GM18909 (cell line): ENCODE data around the gene COL18A1.

ENCODE experiments used
- ATAC-seq: cut with Tn5 transposase; IDR thresholded peaks from one replicate; pipeline ENCODE4 v1.9.1; 2021; ENCODE audit warnings: mild to moderate bottlenecking; ENCODE audit not compliant: unreplicated experiment, poor library complexity

Gene COL18A1

DNA sequence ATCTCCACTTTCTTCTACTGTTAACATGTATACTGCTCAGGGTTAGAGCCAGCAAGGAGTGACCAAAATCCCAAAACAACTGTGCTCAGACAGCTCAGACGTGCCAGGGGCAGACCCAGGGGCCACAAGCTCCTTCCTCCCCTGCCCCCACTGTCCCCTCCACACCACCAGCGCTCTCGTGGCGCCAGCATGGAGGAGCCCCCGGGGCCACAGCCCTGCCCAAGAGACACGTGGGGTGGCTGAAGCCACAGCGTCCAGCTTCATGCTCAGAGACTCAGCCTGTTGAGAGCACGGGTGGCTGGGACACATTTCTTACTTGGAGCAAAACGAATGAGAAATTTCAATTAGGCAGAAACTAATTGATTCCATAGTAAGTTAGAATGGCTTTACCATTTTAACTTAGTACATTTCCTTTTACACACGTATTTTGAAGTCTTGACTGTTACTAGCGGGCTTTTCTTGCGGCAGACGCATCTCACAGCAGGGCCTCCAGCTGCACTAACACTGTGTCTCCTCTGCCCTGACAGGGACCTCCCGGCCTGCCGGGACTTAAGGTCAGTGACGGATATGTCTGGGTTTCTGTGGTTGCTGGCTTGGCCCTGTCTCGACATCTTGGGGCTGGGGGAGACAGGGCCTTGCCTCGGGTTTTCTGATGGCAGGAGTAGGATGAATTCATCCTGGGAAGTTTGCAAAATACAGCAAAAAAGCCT is 83.1 kb downstream of the COL18A1 start:
- no peak for ATAC-seq

DNA sequence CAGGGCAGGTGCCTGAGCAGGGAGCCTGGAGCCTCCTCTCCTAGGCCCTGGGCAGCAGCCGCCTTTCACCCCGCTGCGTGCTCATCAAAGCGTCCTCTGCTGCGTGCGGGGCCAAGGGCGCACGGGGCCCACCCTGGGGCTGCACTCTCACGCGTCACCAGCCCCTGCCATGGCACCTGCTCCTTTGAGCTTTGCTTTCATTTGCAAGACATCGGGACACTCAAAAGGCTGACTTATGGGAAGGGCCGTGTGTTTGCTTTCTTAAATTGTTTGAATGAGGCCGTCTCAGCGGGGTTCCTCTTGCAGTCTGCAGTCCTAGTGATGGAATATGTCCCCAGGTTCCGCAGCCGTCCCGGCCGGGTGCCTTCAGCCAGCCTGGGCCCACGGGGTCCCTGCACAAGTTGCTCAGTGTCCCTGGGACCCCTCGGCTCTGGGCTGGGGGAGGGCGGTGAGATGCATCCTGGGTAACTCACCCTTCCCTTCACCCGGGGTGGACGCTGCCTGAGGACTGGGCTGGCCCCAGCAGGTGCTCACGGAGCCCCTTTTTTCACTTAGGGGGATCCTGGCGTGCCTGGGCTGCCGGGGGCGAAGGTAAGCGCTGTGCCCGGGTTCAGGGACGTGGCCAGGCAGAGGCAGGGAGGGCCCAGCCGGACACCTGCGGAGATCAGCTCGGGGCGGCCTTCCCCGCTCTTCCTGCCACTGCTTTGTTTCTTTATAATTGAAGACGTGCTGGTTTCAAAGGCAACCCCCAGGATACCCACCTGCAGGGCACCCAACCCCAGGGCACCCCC is 84.2 kb downstream of the COL18A1 start:
- no peak for ATAC-seq

DNA sequence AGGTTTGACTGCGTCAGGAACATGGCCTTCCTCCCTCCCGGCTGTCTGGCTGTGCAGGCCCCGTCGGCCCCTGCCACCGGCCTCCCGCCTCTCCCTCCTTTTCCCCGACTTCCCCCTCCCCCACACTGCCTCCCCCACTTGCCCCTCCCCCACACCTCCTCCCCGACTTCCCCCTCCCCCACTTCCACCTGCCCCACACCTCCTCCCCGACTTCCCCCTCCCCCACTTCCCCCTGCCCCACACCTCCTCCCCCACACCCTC is 84.7 kb downstream of the COL18A1 start:
- ATAC-seq = no peak

DNA sequence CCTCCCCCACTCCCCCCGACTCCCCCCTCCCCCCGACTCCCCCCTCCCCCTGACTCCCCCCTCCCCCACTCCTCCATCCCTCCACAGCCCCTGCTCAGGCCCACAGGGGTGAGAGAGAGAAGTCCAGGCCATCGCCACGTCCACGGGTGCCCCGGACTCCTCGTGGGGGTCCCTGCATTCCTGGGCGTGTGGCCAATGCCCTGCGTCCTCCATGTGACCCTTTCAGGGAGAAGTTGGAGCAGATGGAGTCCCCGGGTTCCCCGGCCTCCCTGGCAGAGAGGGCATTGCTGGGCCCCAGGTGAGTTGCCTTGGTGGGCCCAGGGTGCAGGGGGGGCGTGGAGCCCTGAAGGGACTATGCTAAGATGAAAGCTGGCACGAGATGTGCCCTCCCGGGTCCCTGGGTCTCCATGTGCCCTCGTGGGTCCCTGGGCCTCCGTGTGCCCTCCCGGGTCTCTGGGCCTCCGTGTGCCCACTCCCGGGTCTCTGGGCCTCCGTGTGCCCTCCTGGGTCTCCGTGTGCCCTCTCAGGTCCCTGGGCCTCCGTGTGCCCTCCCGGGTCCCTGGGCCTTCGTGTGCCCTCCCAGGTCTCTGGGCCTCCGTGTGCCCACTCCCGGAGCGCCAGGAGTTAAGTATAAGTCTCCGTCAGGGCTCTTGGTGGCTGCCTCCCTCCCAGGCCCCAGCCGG is 85.2 kb downstream of the COL18A1 start:
- no peak for ATAC-seq

DNA sequence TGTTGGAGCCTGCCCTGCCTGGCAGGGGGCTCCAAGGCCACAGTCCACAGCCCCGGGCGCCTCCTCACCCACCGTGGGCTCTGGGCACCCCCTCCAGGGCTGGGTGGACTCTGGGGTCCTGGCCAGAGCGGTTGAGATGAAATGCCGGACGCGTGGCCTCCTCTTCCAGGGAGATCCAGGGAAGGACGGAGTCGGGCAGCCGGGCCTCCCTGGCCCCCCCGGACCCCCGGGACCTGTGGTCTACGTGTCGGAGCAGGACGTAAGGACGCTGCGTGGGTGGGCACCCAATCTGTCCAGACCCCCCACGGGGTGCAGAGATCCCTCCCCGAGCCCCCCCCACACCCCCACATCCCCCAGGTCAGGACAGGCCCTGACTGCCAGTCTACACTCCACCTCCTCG is 86.1 kb downstream of the COL18A1 start:
- no peak for ATAC-seq

DNA sequence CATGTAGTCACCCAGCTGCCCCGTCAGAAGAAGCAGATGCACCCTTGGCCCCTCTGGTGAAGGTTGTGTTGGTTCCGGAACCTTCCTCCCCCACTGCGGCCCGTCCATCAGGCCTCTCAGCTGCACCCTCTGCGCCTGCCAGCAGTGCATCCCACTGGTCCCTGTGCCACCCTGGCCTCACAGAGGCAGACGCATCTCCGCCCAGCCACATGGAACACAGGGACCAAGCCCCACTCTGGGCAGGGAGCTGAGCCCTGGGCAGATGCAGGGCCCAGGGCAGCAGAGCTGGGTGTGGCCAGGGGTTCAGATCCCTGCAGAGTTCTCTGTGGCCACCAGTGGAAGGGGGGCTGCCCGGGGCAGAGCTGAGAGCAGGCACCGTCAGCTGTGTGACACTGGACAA is 86.7 kb downstream of the COL18A1 start:
- ATAC-seq = no peak

DNA sequence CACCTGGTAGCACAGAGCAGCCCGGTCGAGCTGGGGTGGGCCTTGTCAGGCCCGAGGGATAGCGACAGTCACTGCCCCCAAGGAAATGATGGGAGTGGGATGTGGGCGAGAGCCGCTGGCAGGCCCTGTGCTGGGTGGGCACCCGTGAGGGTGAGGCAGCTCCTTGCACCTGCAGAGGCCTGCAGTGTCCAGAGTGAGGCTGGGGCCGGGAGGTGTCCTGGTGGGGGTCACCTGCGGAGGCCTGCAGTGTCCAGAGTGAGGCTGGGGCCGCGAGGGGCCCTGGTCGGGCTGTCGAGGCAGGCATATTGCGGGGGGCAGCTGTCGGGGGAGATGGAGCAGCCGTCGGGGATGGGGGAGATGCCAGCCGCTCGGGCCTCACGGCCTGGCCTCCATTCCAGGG is 87.8 kb downstream of the COL18A1 start:
- ATAC-seq = no peak

DNA sequence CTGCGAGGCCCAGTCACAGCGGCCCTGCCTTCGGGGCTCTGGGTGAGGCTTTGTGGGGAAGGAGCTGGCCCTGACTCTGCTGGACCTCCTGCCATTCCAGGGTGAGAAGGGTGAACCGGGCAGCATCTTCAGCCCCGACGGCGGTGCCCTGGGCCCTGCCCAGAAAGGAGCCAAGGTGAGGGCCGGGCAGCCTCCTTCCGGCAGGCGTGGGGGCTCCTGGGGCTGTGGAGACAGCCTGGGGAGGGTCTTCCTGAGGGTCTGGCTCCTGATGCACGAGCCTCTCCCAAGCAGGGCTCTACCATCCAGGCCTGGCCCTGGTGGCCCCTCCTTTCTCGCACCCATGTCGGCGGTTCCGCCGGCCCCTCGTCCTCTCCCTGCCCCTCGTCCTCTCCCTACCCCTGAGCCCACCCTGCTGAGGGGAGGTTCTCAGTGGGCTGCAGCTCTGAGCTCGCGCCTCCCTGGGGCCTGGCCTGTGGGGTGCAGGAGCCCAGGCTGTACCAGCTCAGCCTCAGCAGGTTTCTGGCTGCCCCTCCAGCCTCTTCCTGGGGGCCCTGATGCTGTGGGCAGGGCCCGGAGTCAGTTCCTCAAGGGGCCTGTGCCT is 88.5 kb downstream of the COL18A1 start:
- no peak for ATAC-seq

DNA sequence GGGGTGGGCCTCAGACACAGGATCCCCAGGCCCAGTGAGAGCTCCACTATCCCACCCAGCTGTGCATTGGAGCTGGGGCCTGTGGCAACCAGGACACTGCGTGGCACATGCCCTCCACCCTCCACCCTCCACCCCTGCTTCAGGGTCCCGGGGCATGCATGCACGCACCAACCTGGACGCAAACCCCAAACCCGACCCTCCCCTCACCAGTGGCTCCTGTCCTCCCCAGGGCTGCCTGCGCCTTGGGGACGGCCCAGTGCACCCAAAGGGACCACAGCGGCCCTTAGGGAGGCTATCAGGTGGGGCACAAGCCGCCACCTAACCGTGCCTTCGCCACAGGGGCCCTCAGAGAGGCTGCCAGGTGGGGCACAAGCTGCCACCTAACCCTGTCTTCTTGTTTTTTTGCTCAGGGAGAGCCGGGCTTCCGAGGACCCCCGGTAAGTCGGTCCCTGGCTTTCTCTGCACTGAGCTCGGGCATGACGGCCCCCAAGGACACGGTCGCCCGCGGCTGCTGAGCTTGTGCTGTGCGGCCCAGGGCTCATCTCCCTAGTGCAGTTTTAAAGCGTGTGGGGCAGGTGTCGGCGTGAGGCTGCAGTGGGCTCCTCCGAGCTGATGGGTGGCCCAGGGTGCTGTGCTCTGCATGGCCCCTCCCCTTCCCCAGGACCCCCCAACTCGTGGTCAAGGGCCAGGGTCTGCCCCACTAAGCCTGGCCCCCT is 89.3 kb downstream of the COL18A1 start:
- no peak for ATAC-seq

DNA sequence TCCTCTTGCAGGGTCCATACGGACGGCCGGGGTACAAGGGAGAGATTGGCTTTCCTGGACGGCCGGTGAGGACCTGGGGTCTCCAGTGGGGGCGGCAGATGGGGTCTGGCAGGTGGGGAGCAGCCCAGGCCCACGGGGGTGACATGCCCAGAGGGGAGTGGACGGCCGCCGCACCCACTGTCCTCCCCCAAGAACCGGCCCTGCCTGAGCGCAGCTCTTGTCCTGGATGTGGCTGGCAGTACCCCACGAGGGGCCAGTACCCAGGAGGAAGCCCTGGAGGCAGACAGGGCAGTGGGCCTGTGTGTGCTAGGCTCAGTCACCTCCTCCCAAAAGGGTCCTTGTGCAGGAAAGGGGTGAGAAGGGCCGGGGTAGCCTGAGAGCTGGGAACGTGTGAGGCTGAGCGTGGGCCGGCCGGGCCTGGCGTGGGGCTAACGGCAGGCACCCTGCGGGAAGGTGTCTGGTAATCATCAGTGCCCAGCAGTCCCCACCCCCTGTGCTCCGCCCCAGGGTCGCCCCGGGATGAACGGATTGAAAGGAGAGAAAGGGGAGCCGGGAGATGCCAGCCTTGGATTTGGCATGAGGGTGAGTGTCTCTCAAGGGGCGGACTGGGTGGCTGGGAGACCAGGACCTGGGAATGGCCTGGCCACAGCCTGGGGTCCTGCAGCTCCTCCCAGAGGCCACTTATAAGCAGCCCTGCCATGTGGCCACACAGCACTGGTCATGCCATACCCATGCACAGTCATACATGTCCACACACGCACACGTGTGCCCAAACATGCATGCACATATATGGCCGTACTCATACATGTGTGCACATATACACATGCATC is 90.1 kb downstream of the COL18A1 start:
- ATAC-seq = no peak

DNA sequence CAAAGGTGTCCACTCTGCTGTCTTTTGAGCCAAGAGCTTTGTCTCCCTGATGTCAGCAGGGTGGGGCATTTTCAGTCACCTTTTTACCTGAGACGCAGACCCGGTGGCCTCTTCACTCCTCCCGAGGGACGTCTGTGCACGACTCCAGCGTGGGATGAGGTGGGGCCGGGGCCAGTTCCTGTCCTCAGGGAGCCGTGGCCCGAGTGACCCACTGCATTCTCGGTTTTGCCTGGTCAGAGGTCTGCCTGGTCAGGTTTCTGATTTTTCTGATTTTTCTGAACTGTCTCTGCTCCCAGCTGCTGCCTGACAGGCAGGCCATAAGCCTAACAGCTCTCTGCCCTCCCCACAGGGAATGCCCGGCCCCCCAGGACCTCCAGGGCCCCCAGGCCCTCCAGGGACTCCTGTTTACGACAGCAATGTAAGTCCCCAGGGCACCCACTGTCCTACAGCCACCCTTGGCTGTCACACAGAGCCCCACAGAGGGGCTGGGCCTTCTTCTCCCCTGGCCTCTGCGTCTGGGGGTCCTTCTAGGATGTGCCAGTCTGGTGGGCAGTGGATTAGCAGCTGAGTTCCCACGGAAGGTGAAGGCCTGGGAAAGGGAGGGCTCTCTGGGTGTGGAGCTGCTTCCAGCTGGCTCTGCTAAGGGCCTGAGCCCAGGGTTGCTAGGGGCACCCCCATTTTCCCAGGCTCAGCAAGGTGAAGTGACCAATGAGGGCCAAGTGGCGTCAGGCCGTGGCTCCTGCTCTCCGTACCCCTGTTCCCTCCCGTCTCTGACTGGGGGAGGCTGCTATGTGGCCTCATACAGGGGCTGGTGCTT is 91.4 kb downstream of the COL18A1 start:
- ATAC-seq = no peak

DNA sequence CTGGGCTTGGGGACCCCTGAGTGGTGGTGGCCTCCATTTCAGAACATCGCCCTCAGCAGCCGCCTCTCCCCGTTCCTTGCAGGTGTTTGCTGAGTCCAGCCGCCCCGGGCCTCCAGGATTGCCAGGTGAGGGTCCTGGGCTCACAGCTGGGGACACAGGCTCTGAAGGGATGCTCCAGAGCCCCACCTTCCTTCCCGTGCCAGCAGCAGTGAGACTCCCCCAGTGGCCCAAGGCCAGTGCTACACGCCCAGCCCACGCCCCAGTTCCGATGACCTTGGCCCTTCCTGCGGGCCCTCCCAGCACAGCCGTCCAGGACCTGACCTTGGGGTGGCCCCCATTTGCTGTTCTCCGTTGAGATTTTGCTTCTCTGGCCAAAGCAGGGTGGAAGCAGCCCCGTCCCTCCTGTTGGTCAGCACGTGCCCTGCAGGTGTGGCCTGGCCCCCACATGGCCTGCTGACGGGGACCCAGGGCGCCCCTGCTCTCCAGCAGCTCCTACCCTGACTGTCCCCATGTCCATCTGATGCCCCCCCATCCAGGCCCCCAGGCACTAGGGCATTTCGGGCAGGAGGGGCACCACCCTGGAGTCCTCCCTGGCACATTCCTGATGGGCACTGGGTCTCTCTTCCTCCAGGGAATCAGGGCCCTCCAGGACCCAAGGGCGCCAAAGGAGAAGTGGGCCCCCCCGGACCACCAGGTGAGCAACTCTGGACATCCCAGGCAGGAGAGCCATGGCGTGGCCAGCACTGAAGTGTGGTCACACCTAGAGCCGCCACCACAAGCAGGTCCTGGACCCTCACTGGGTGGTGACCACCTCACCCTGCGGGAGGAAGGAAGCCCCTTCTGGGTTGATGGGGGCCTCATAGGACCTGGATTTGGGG is 92.2 kb downstream of the COL18A1 start:
- ATAC-seq = no peak

DNA sequence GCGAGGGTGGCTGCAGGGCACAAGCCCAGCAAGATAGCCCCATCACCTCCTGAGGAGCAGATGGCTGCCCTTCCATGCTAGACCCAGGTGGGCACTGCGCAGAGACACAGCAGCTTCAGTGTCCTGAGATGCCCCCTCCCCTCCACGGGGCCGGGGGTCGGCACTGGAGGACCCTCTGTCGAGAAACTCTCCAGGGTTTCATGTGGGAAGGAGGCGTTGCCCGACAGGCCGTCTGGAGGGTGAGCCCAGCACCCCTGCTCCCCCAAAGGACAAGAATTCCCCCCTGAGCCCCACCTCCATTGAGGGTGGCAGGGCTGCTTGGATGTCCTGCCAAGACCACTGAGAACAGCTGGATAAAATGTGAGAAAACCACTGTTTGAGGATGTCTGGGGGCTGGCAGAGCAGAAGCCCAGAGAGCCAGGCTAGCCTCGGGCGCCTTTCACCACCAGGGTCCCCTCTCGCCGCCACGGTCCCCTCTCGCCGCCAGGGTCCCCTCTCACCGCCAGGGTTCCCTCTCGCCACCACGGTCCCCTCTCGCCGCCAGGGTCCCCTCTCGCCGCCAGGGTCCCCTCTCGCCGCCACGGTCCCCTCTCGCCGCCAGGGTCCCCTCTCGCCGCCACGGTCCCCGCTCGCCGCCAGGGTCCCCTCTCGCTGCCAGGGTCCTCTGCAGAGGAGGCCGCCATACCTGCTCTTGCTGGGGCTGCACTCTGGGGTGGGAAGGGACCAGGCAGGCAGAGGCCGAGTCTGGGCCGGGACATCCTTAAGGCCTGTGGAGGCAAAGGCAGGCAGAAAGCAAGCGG is 93.1 kb downstream of the COL18A1 start:
- ATAC-seq = no peak

DNA sequence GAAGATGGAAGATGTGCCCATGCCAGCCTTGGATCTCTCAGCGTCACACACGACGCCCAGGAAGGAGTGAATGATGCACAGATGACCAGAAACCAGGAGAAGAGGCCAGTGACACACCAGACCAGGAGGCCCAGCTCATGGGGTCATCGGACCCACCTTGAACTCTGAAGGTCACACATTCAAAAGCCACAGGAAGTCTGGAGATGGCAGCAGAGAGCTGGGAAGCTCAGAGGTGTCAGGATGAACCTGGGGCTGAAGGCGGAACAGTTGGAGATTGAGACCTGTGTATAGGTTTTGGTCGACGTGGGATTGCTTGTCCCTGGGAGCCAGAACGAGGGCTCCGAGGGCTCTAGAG is 93.7 kb downstream of the COL18A1 start:
- ATAC-seq = no peak

DNA sequence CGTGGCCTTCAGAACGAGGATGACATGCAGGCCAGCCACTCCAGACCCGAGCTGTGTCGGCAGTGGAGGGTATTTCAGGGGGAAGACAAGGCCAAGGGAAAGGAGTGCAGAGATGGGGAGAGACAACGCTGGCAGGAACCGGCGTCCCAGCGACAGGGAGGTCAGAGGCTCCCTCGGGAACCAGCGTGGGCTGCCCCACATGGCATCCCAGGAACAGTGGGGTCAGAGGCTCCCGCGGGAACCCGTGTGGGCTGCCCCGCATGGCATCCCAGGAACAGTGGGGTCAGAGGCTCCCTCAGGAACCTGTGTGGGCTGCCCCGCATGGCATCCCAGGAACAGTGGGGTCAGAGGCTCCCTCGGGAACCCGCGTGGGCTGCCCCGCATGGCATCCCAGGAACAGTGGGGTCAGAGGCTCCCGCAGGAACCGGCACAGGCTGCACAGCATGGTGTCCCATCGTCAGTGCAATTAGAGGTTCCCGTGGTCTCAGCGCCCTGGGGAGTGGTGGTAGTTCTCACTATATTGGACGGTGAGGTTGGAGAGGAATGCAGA is 94.3 kb downstream of the COL18A1 start:
- no peak for ATAC-seq

DNA sequence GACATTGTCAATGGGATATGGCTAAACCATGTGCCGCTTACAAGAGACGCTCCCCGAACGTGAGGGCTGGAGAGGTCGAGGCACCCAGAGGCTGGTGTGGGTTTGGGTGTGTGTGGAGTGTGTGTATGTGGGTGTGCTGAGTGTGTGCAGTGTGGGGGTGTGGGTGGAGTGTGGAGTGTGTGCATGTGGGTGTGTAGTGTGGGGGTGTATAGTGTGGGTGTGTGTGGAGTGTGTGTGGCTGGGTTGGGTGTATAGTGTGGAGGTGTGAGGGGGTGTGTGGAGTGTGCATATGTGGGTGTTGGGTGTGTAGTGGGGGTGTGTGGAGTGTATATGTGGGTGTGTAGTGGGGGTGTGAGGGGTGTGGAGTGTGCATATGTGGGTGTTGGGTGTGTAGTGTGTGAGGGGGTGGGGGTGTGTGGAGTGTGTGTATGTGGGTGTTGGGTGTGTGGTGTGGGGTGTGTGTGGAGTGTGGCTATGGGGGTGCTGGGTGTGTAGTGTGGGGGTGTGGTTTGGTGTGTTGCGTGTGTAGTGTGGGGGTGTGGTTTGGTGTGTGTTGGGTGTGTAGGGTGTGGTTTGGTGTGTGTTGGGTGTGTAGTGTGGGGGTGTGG is 95.1 kb downstream of the COL18A1 start:
- ATAC-seq = no peak
